K562 (cell line): ENCODE results near the gene LYST. TPM values are rescaled to one million over a fixed set of nuclear protein-coding genes. Genes with fewer than 3 reads are reported as not detected.

Experiments
- ATAC-seq: fragments of 200-7000 bp; cut with Tn5 transposase; 3 replicates; pipeline ENCODE4 v1.9.1; 2020; ENCODE audit warnings: moderate library complexity
- BruUV-seq: library from RNA; stranded (reverse); fragments of 400-500 nt; replicated peaks from 2 replicates; lab custom pipeline; 2021; lab: Mats Ljungman, UMichigan
- CTCF ChIA-PET: fragments of 300-600 bp; formaldehyde crosslinking; extraction: SDS; loops from one replicate; lab custom pipeline; 2021; ENCODE audit warnings: low intra/inter-chr PET ratio; lab: Yijun Ruan, JAX
- POLR2A ChIA-PET: fragments of 300-600, 350-650 bp; sonication (Branson Sonifier 250); formaldehyde crosslinking; extraction: SDS; loops from one replicate; lab custom pipeline; 2021; ENCODE audit warnings: antibody characterized with exemption, inconsistent platforms; lab: Yijun Ruan, JAX
- DNase-seq, 4 experiments: peaks; one replicate each; pipeline versions ENCODE4 v3.0.0 to v3.0.0-alpha.2; 2011 to 2018; ENCODE audit warnings: low spot score in 3 of 4, mixed read lengths in 3 of 4; ENCODE audit errors: extremely low read depth in 1 of 4
- FAIRE-seq: peaks from 2 replicates; lab custom pipeline; 2011; peaks lifted over from hg19 to GRCh38; lab: Jason Lieb, UNC
- H2AFZ ChIP-seq: 2 replicates; pipeline ENCODE4 v1.6.0; 2011; ENCODE audit warnings: low read depth, low read length, control low read depth, inconsistent platforms
- H3K27ac ChIP-seq: fragments of 200-600 bp; 3 replicates; pipeline ENCODE4 v1.8.0; 2011; ENCODE audit warnings: low read depth, mild to moderate bottlenecking, control low read depth, inconsistent platforms, low read length, moderate library complexity, mixed read lengths; ENCODE audit errors: extremely low read depth
- H3K27me3 ChIP-seq, 2 experiments: fragments of 300-600 bp in 1 of 2; 2 replicates in 1 of 2; 3 replicates in 1 of 2; pipeline versions ENCODE4 v1.6.0 to v1.8.0; 2011; ENCODE audit warnings: inconsistent platforms in 2 of 2, low read length in 2 of 2, mild to moderate bottlenecking in 1 of 2, mixed read lengths in 1 of 2, moderate library complexity in 1 of 2; ENCODE audit not compliant: control insufficient read depth in 2 of 2, insufficient read depth in 2 of 2
- H3K36me3 ChIP-seq: fragments of 300-600 bp; 3 replicates; pipeline ENCODE4 v1.8.0; 2011; ENCODE audit warnings: mild to moderate bottlenecking, low read length, inconsistent platforms; ENCODE audit not compliant: control insufficient read depth, insufficient read depth
- H3K4me1 ChIP-seq, 2 experiments: fragments of 200-600 bp in 1 of 2; replicated peaks in 1 of 2; 2 replicates in 1 of 2; 3 replicates in 1 of 2; pipeline versions ENCODE4 v1.5.1 to v1.8.0; 2011; ENCODE audit warnings: inconsistent platforms in 2 of 2, low read length in 2 of 2, mild to moderate bottlenecking in 1 of 2, mixed read lengths in 1 of 2, moderate library complexity in 1 of 2; ENCODE audit not compliant: control insufficient read depth in 2 of 2, insufficient read depth in 2 of 2
- H3K4me2 ChIP-seq: 2 replicates; pipeline ENCODE4 v1.6.1; 2011; ENCODE audit warnings: low read length, control low read depth, inconsistent platforms, mixed read lengths; ENCODE audit not compliant: insufficient read depth
- H3K4me3 ChIP-seq: fragments of 200-600 bp; sonication (generic), shearing (Covaris generic); 2 replicates; pipeline ENCODE4 v1.5.1; 2016; ENCODE audit warnings: control low read depth, inconsistent platforms
- H3K79me2 ChIP-seq: fragments of 200-600 bp; 3 replicates; pipeline ENCODE4 v1.8.0; 2011; ENCODE audit warnings: low read length, inconsistent platforms; ENCODE audit not compliant: control insufficient read depth, insufficient read depth
- H3K9ac ChIP-seq, 2 experiments: 2 replicates each; pipeline versions ENCODE4 v1.6.0 to v1.6.1; 2011; ENCODE audit warnings: low read depth in 2 of 2, low read length in 2 of 2, control low read depth in 1 of 2, inconsistent platforms in 1 of 2, mild to moderate bottlenecking in 1 of 2, mixed read lengths in 1 of 2; ENCODE audit not compliant: insufficient read depth in 1 of 2
- H3K9me1 ChIP-seq: one replicate; pipeline ENCODE4 v1.6.0; 2011; ENCODE audit warnings: inconsistent platforms, mild to moderate bottlenecking, low read length, moderate library complexity; ENCODE audit not compliant: control insufficient read depth, insufficient read depth
- H3K9me3 ChIP-seq: replicated peaks from 2 replicates; pipeline ENCODE4 v1.5.1; 2011; ENCODE audit warnings: low read depth, low read length, inconsistent platforms; ENCODE audit not compliant: control insufficient read depth, insufficient read depth
- H4K20me1 ChIP-seq: replicated peaks from 2 replicates; pipeline ENCODE4 v1.6.1; 2011; ENCODE audit warnings: low read length, inconsistent platforms, mixed read lengths; ENCODE audit not compliant: control insufficient read depth, insufficient read depth
- IFI16 ChIP-seq: fragments of 250-450 bp; sonication (Bioruptor Pico); IDR thresholded peaks from 2 replicates; pipeline ENCODE4 v2.1.2; 2022; ENCODE audit warnings: mild to moderate bottlenecking, inconsistent platforms
- MTA1 ChIP-seq: fragments of 450-650 bp; IDR thresholded peaks from 2 replicates; pipeline ENCODE4 v1.6.1; 2017; ENCODE audit warnings: borderline replicate concordance
- POLR2H ChIP-seq: IDR thresholded peaks from 2 replicates; pipeline ENCODE4 v1.6.1; 2016; ENCODE audit warnings: missing genetic modification characterization, low read depth, mild to moderate bottlenecking, control low read depth, missing compliant biosample characterization, moderate library complexity
- ZNF444 ChIP-seq: fragments of 250-450 bp; sonication (Bioruptor Pico); IDR thresholded peaks from 2 replicates; pipeline ENCODE4 v1.4.0; 2020; ENCODE audit warnings: mild to moderate bottlenecking, moderate library complexity
- in situ Hi-C: fragments of 300-500 bp; cut with MboI; formaldehyde crosslinking; loops from 4 replicates; pipeline ENCODE4 v1.15.0; 2018; ENCODE audit warnings: inconsistent platforms, mixed read lengths
- intact Hi-C: fragments of 100-400 bp; cut with micrococcal nuclease; formaldehyde crosslinking; loops from 2 replicates; pipeline ENCODE4 v1.14.2; 2022
- polyA plus RNA-seq, 8 experiments: library from polyadenylated mRNA; depleted of rRNA in 4 of 8; stranded (reverse) in 5 of 8; unstranded in 3 of 8; fragments of >200 nt; fragmentation: Nextera tagmentation in 2 of 8; fragmentation: Illumina TruSeq in 1 of 8; extraction: Ambion mirVana in 2 of 8; extraction: Trizol in 1 of 8; gene quantifications; 2 replicates each; pipeline versions ENCODE4 v1.2.1 to v1.2.3, GENCODE V29; 2011 to 2014; ENCODE audit warnings: inconsistent platforms in 1 of 8, missing spikeins in 1 of 8
- total RNA-seq, 7 experiments: library from RNA; depleted of rRNA in 6 of 7; stranded (reverse); fragments of >200 nt in 6 of 7; fragmentation: Illumina TruSeq in 2 of 7; extraction: Trizol in 2 of 7; gene quantifications; 2 replicates each; pipeline versions ENCODE4 v1.2.1 to v1.2.3, GENCODE V29; 2011 to 2021; ENCODE audit warnings: low replicate concordance in 1 of 7
- TF ChIP-seq, protein P1 (sequence below), 2 experiments: fragments of 450-650 bp in 1 of 2; sonication (generic) in 1 of 2; formaldehyde crosslinking in 1 of 2; IDR thresholded peaks; 2 replicates each; pipeline versions ENCODE4 v1.7.1 to v1.9.0; 2016 to 2022; ENCODE audit warnings: inconsistent platforms in 1 of 2, mild to moderate bottlenecking in 1 of 2, missing genetic modification reagents in 1 of 2
- TF ChIP-seq, protein P2 (sequence below): fragments of 250-450 bp; sonication (Bioruptor Pico); IDR thresholded peaks from 2 replicates; pipeline ENCODE4 v1.5.0; 2020; ENCODE audit warnings: mild to moderate bottlenecking

Gene LYST
- total and polyA plus RNA-seq, 9 of the 15 experiments (the other 6 are each of a cell fraction or from before 2014, with no cell fraction given) = 0.73 to 2.4 (median 1.4) TPM

DNA sequence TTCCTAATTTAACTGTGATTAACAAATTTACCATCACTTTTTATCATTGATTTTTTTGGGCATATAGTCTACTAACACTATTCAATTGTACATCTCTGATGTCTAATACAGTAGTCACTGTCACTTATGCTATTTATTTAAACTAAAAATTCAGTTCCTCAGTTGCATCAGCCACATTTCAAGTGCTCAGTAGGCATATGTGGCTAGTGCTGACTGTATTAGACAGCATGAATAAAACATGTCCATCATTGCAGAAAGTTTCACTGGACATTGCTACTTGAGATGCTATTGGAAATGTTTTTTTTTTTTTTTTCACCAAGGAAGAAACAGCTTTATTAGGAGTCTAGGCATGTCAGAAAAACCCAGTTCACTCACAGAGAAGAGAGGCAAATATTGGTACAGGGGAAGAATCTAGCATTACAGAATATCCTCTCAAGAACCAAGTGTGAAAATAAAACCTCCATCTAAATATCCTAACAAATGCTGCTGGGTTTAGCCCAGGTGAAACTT, 109.1 kb downstream of the LYST start:
- Histone ChIP-seq H4K20me1 (no peaks in the 10 kb centered on the region), H3K9ac (no peak overlapping the region), H3K9me3 (no peaks in the 10 kb centered on the region), H3K27ac (no peak overlapping the region), H3K4me1 (no peaks in the 10 kb centered on the region), H3K9me1 (no peaks in the 10 kb centered on the region), H3K4me3 (no peak overlapping the region), H3K4me2 (no peak overlapping the region), H2AFZ (no peak overlapping the region), H3K79me2 (no peaks in the 10 kb centered on the region), H3K27me3 (no peaks in the 10 kb centered on the region; a peak in 2 of 5 replicates), H3K36me3 (no peaks in the 10 kb centered on the region)
- ChIA-PET CTCF (no interaction called here), POLR2A (no interaction called here)
- intact Hi-C loops = no loop called here
- FAIRE-seq (no peak), DNase-seq (no peak), ATAC-seq (no peak)
- in situ Hi-C loops = no loop called here
- TF ChIP-seq, protein P1, sequence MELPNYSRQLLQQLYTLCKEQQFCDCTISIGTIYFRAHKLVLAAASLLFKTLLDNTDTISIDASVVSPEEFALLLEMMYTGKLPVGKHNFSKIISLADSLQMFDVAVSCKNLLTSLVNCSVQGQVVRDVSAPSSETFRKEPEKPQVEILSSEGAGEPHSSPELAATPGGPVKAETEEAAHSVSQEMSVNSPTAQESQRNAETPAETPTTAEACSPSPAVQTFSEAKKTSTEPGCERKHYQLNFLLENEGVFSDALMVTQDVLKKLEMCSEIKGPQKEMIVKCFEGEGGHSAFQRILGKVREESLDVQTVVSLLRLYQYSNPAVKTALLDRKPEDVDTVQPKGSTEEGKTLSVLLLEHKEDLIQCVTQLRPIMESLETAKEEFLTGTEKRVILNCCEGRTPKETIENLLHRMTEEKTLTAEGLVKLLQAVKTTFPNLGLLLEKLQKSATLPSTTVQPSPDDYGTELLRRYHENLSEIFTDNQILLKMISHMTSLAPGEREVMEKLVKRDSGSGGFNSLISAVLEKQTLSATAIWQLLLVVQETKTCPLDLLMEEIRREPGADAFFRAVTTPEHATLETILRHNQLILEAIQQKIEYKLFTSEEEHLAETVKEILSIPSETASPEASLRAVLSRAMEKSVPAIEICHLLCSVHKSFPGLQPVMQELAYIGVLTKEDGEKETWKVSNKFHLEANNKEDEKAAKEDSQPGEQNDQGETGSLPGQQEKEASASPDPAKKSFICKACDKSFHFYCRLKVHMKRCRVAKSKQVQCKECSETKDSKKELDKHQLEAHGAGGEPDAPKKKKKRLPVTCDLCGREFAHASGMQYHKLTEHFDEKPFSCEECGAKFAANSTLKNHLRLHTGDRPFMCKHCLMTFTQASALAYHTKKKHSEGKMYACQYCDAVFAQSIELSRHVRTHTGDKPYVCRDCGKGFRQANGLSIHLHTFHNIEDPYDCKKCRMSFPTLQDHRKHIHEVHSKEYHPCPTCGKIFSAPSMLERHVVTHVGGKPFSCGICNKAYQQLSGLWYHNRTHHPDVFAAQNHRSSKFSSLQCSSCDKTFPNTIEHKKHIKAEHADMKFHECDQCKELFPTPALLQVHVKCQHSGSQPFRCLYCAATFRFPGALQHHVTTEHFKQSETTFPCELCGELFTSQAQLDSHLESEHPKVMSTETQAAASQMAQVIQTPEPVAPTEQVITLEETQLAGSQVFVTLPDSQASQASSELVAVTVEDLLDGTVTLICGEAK (IDR thresholded peaks at IDR 0.05) = 0 out of 2 replicates have a peak, but pooled peaks have one; percentile 52
- TF ChIP-seq, protein P1 (CRISPR knock-in tag; IDR thresholded peaks at IDR 0.05) = no peak
- no peak for TF ChIP-seq ZNF444 (CRISPR knock-in tag)
- TF ChIP-seq POLR2H = no peak
- TF ChIP-seq IFI16 (CRISPR knock-in tag) = no peak
- TF ChIP-seq MTA1 = no peak
- TF ChIP-seq, protein P2, sequence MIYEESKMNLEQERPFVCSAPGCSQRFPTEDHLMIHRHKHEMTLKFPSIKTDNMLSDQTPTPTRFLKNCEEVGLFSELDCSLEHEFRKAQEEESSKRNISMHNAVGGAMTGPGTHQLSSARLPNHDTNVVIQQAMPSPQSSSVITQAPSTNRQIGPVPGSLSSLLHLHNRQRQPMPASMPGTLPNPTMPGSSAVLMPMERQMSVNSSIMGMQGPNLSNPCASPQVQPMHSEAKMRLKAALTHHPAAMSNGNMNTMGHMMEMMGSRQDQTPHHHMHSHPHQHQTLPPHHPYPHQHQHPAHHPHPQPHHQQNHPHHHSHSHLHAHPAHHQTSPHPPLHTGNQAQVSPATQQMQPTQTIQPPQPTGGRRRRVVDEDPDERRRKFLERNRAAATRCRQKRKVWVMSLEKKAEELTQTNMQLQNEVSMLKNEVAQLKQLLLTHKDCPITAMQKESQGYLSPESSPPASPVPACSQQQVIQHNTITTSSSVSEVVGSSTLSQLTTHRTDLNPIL (CRISPR knock-in tag) = no peak
- BruUV-seq = no TSS peak
